GM12873 (cell line): ENCODE measurements around the gene NR1I3.

Experiments used
- CTCF ChIP-seq: IDR thresholded peaks from 2 replicates; pipeline ENCODE4 v1.5.1; 2012; ENCODE audit warnings: low read depth, mild to moderate bottlenecking, moderate library complexity, low read length, control low read depth; ENCODE audit not compliant: insufficient read depth; ENCODE audit errors: missing control alignments

The NR1I3 gene

DNA sequence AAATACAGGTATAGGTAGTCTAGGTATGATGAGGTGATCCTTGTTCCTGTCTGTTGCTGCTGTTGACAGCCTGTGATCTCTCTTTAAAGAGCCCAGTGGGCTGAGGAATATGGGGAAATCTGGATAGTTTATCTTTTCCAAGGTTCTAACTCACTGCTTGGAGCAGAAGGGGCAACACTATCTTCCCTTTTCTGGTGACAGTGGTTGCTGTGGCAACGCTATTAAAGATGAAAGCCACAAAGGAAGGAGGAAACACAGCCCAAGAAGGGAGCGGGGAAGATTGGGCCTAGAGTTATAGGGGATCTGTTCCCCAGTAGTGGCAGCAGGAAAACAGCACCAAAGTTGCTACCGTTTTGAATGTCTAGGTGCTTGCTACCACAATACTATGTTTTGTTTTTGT, 29.3 kb upstream of the NR1I3 start:
- no peak for TF ChIP-seq CTCF

DNA sequence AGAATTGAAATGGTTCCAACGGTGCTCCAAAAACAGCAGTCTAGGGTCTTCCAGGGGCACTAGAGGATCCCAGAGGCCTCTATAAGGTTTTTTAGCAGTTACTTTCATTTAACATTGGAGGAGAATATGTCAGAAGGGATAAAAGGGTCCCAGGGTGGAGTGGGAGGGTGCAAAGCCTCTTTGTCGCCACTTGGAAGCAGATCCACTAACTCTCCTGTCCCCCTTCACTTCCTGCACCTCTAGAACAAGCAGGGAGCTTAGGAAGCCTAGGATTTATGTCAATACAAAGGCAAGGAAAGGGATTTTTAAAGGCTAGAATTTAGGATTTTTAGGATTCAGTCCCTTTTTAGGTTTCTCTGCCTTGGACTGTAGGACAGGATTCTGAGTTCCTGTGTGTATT, 28.8 kb upstream of the NR1I3 start:
- TF ChIP-seq CTCF, result no peak

DNA sequence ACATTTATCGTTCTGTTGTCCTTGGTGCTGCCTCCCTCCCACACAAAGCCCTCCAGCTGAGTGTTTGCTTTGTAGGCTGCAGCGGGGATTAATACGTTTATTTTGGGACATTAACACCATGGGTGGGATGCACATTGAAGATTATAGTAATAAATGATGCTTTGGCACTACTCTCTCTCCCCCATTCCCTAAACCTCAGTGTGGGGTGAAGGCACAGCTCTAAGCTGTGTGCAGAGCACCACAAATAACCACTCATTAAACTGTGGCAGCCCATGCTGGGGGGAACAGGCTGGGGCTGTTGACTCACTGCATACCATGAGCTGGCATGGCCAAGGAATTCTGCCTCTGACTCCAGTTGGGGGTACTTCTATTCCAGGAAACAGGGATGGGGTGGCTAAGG, 28.2 kb upstream of the NR1I3 start:
- no peak for TF ChIP-seq CTCF

DNA sequence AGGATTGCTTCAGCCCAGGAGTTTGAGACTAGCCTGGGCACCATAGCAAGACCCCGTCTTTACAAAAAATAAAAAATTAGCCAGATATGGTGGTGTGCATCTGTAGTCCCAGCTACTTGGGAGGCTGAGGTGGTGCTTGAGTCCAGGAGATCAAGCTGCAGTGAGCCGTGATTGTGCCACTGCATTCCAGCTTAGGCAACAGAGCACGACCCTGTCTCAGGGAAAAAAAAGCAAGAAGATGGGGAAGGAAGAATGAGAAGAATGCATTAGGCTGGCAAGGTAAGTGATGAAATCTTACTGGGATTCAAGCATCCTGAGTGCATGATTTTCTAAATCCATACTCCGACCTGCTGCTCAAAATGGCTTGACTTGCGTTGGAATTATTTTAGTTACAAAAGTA, 27.3 kb upstream of the NR1I3 start:
- no peak for TF ChIP-seq CTCF

GRCh38 chr1:161261261-161262235, 23.5 kb upstream of the NR1I3 start:
- TF ChIP-seq CTCF, result no peak

DNA sequence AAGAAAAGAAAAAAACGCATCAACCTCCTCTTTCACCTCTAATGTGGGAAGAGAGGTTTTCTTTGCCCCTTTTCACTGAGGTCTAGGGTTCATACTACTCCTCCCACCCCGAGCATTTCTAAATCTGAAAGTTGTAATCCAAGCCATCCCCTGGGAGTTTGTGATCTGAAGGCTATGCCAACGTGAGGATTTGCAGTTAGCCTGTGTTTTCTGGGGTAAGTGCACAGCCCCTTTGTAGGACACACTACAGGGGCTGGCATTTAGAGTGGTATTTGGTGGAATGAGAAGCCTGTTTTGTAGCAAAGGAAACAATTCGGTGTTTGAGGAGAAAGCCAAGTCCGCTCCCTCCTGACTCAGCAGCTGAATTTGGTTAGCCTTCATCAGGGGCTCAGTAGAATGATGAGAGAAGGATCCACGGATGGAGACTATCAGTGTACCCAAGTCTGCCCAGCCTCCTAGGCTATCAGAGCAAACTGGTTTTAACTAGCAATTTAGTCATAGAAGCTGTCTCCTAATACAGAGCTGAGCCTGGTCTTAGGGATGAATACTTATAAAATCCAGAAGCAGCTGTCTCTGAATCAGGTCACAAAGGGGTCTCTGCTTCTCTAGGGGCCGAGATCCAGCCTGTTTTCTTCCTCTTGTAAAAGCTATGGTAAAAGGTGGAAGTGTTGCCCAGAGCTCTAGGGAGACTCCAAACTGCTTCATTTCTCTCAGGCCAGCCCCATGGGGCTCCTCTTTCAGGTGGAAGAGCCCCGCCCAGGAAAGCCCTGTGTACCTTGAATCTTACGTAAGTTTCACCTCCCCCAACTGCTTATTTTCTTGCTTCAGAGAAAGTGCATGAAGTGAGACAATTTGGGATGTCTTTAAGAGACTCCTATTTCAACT, 22.6 kb upstream of the NR1I3 start:
- no peak for TF ChIP-seq CTCF

GRCh38 chr1:161259765-161260164, 21.8 kb upstream of the NR1I3 start:
- TF ChIP-seq CTCF, result no peak
